GM19240 (cell line): ENCODE measurements around the gene CBY1.
"Not testable (repeated sequence)": the region's sequence is repeated elsewhere in the genome, so short reads cannot be mapped to it uniquely, and the experiment has no call there.

Source experiments
- DNase-seq: peaks from one replicate; pipeline ENCODE4 v3.0.0; 2011; ENCODE audit warnings: low spot score; ENCODE audit not compliant: insufficient read length

CBY1 gene

GRCh38 chr22:38656256-38657044 lies at the start of gene CBY1, which contains the start of gene FAM227A:
Gene CBY1, plus strand, starts transcription at chr22:38656638. Its CDS starts 11,417 bp downstream, at chr22:38668055.
Gene FAM227A, minus strand, starts transcription at chr22:38656392. Its CDS starts 6,224 bp downstream, at chr22:38650168.
- DNase-seq: peak; percentile 95

GRCh38 chr22:38607680-38608079 lies 48.8 kb upstream of the CBY1 start:
- no peak for DNase-seq

- DNase-seq: no peak
Observed at GRCh38 chr22:38608992-38609750, 47.3 kb upstream of the CBY1 start.

GRCh38 chr22:38610234-38610633 lies 46.2 kb upstream of the CBY1 start:
- no peak for DNase-seq

- DNase-seq: no peak
Observed at GRCh38 chr22:38611559-38611958, 44.9 kb upstream of the CBY1 start.

GRCh38 chr22:38612217-38613006 lies 44.0 kb upstream of the CBY1 start:
- DNase-seq: no peak

- DNase-seq: no peak
Observed at GRCh38 chr22:38613588-38613987, 42.9 kb upstream of the CBY1 start.

GRCh38 chr22:38614332-38615063 lies 41.9 kb upstream of the CBY1 start:
- no peak for DNase-seq

GRCh38 chr22:38615064-38615405 lies 41.4 kb upstream of the CBY1 start:
- not testable (repeated sequence) for DNase-seq

- DNase-seq: no peak
Observed at GRCh38 chr22:38618258-38618657, 38.2 kb upstream of the CBY1 start.

GRCh38 chr22:38618682-38619081 lies 37.8 kb upstream of the CBY1 start:
- no peak for DNase-seq

GRCh38 chr22:38623351-38623750 lies 33.1 kb upstream of the CBY1 start:
- no peak for DNase-seq

- DNase-seq: no peak
Observed at GRCh38 chr22:38628444-38628843, 28.0 kb upstream of the CBY1 start.

- DNase-seq: no peak
Observed at GRCh38 chr22:38629108-38629507, 27.3 kb upstream of the CBY1 start.

- no peak for DNase-seq
Observed at GRCh38 chr22:38631724-38632123, 24.7 kb upstream of the CBY1 start.

GRCh38 chr22:38632528-38632927 lies 23.9 kb upstream of the CBY1 start:
- no peak for DNase-seq

GRCh38 chr22:38638216-38638615 lies 18.2 kb upstream of the CBY1 start:
- no peak for DNase-seq

- no peak for DNase-seq
Observed at GRCh38 chr22:38638728-38639127, 17.7 kb upstream of the CBY1 start.

- no peak for DNase-seq
Observed at GRCh38 chr22:38641476-38642040, 14.9 kb upstream of the CBY1 start.

- DNase-seq: not testable (repeated sequence)
Observed at GRCh38 chr22:38644245-38644644, 12.2 kb upstream of the CBY1 start.

GRCh38 chr22:38645430-38645829 lies 11.0 kb upstream of the CBY1 start:
- no peak for DNase-seq
